Measurements from ENCODE around the gene CFAP74. TPM values are rescaled to one million over a fixed set of nuclear protein-coding genes. Genes with fewer than 3 reads are reported as not detected.

CFAP74 gene
- total and polyA plus RNA-seq, 9 of the 15 experiments (the other 6 are each of a cell fraction or from before 2014, with no cell fraction given), result 0.03 to 0.15 (median 0.05) TPM; not detected in 6

DNA sequence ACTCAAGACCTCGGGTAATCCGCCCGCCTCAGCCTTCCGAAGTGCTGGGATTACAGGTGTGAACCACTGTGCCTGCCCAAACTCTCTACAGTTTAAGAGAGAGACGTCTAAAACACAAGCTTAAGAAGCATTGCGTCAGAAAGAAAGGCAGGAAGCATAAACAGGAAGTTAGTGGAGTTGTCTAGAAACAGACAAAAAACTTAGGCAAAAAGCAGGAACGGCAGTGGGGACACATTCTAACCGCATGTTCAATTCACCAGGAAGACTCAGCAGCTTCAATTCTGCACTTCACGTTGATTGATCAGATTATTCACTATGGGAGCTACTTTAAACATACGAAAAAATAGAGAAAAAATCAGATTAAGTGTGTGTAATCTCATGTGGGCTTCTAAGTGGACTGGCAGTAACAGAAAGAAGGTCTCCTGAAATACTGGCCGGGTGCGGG, 7.4 kb downstream of the CFAP74 start (continued):
- TF ChIP-seq ELF1 (tag; IDR thresholded peaks at IDR 0.05) (peak; percentile 71), MAFF (IDR thresholded peaks at IDR 0.05; ENCODE audit: low read length) (no peak), CREB1 (IDR thresholded peaks at IDR 0.05) (no peak), CREB1 (CRISPR knock-in tag; IDR thresholded peaks at IDR 0.05) (no peak), NR3C1 (CRISPR knock-in tag; IDR thresholded peaks at IDR 0.05) (no peak), WHSC1 (IDR thresholded peaks at IDR 0.05; ENCODE audit: low read length) (no peak), ZNF785 (CRISPR knock-in tag; IDR thresholded peaks at IDR 0.05) (no peak), TCF7L2 (IDR thresholded peaks at IDR 0.05; ENCODE audit: low read depth, low read length) (no peak), SIN3A (IDR thresholded peaks at IDR 0.05; ENCODE audit: borderline replicate concordance in 2 of 2, control insufficient read depth in 1 of 2, low read depth in 2 of 2, low read length in 2 of 2) (no peak), GTF2E2 (tag; IDR thresholded peaks at IDR 0.05) (peak; percentile 85; the same call in 1 of the 2 replicates), ELF2 (CRISPR knock-in tag; IDR thresholded peaks at IDR 0.05) (0 out of 2 replicates have a peak, but pooled peaks have one; percentile 9), FIP1L1 (IDR thresholded peaks at IDR 0.05; ENCODE audit: low read depth, low read length, poor library complexity, severe bottlenecking) (no peak), ZSCAN32 (CRISPR knock-in tag; IDR thresholded peaks at IDR 0.05) (no peak), HLTF (IDR thresholded peaks at IDR 0.05) (no peak), SETDB1 (IDR thresholded peaks at IDR 0.05; ENCODE audit: low read length) (no peak)
- TF ChIP-seq, protein P1, sequence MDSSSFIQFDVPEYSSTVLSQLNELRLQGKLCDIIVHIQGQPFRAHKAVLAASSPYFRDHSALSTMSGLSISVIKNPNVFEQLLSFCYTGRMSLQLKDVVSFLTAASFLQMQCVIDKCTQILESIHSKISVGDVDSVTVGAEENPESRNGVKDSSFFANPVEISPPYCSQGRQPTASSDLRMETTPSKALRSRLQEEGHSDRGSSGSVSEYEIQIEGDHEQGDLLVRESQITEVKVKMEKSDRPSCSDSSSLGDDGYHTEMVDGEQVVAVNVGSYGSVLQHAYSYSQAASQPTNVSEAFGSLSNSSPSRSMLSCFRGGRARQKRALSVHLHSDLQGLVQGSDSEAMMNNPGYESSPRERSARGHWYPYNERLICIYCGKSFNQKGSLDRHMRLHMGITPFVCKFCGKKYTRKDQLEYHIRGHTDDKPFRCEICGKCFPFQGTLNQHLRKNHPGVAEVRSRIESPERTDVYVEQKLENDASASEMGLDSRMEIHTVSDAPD (CRISPR knock-in tag; IDR thresholded peaks at IDR 0.05), result no peak
- TF ChIP-seq, protein P2, sequence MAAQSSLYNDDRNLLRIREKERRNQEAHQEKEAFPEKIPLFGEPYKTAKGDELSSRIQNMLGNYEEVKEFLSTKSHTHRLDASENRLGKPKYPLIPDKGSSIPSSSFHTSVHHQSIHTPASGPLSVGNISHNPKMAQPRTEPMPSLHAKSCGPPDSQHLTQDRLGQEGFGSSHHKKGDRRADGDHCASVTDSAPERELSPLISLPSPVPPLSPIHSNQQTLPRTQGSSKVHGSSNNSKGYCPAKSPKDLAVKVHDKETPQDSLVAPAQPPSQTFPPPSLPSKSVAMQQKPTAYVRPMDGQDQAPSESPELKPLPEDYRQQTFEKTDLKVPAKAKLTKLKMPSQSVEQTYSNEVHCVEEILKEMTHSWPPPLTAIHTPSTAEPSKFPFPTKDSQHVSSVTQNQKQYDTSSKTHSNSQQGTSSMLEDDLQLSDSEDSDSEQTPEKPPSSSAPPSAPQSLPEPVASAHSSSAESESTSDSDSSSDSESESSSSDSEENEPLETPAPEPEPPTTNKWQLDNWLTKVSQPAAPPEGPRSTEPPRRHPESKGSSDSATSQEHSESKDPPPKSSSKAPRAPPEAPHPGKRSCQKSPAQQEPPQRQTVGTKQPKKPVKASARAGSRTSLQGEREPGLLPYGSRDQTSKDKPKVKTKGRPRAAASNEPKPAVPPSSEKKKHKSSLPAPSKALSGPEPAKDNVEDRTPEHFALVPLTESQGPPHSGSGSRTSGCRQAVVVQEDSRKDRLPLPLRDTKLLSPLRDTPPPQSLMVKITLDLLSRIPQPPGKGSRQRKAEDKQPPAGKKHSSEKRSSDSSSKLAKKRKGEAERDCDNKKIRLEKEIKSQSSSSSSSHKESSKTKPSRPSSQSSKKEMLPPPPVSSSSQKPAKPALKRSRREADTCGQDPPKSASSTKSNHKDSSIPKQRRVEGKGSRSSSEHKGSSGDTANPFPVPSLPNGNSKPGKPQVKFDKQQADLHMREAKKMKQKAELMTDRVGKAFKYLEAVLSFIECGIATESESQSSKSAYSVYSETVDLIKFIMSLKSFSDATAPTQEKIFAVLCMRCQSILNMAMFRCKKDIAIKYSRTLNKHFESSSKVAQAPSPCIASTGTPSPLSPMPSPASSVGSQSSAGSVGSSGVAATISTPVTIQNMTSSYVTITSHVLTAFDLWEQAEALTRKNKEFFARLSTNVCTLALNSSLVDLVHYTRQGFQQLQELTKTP (IDR thresholded peaks at IDR 0.05; ENCODE audit: low read depth in 1 of 2, partially characterized antibody in 2 of 2), result peak in 1 of 2 experiments; percentile 42
